Cardiac septum (tissue), 1 donor: ENCODE data around the gene SRPK2. TPM values are rescaled to one million over a fixed set of nuclear protein-coding genes. Genes with fewer than 3 reads are reported as not detected.
"Not testable (repeated sequence)": the region's sequence is repeated elsewhere in the genome, so short reads cannot be mapped to it uniquely, and the experiment has no call there.

ENCODE experiments used
- DNase-seq: peaks from one replicate; pipeline ENCODE4 v3.0.0-alpha.2; 2020; ENCODE audit warnings: low spot score
- intact Hi-C: fragments of 100-400 bp; cut with DNase I; formaldehyde crosslinking; loops from one replicate; pipeline ENCODE4 v1.14.0; 2022
- total RNA-seq: library from RNA; stranded (reverse); fragmentation: NEBNext Ultra II Directional; extraction: Animal tissue kit (Norgen Biotek cat#: 25700); gene quantifications from one replicate; pipeline ENCODE4 v1.2.1, GENCODE V29; 2021
- donor health status: DM: no; HTN: no; CAD: no.

The SRPK2 gene
- total RNA-seq, 1 donor from 2014 or later = 37.8 TPM

- intact Hi-C loops = no loop called here
- DNase-seq = no peak
These were observed 73.4 kb downstream of the SRPK2 start for GRCh38 chr7:105315357-105315756.

DNA sequence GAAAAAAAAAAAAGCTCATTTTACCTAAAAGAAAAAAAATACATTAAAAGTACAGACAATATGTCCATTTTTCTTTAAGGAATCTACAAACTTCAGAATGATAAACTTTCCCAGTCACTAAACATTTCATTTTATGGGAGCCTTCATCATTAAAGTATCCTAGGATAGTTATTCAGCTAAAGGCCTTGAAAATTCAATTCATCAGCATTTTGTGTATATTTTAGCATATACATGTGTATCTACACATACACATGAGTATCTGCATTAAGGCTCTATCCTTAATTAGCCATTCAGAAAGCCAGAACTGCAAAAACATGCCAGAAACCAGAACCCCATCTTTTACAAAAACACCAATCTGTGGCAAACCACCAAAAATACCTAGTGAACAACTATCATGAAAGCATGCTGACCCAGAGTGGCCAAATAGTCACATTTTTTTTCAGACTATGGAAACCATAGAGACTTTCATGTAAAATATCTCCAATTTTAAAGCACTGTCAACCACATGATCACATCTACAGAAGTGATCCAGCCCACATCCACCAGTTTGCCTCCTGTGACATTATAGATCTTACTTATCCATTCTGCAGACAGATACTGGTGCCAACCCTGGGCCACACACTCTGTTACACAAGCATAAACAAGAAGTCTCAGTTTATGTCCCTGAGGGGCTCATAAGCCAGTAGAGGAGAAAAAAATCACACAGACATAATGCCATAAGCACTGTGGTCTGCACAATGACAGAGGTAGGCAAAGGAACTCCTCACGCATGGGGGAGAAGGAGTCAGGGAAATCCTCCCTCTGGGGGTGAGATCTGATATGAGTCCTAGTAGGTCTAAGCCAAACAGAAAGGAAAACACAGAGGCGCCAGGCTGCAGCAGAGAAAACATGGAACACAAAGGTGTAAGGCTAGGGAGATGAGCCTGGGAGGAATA lies 79.2 kb downstream of the SRPK2 start:
- no peak for DNase-seq
- intact Hi-C loops = no loop called here

- no peak for DNase-seq
- intact Hi-C loops = no loop called here
These were observed 81.5 kb downstream of the SRPK2 start for GRCh38 chr7:105307163-105307672.

GRCh38 chr7:105306298-105306748 lies 82.4 kb downstream of the SRPK2 start:
- intact Hi-C loops = no loop called here
- DNase-seq = no peak

- intact Hi-C loops = no loop called here
- DNase-seq = no peak
These were observed 83.1 kb downstream of the SRPK2 start for GRCh38 chr7:105305633-105306032.

DNA sequence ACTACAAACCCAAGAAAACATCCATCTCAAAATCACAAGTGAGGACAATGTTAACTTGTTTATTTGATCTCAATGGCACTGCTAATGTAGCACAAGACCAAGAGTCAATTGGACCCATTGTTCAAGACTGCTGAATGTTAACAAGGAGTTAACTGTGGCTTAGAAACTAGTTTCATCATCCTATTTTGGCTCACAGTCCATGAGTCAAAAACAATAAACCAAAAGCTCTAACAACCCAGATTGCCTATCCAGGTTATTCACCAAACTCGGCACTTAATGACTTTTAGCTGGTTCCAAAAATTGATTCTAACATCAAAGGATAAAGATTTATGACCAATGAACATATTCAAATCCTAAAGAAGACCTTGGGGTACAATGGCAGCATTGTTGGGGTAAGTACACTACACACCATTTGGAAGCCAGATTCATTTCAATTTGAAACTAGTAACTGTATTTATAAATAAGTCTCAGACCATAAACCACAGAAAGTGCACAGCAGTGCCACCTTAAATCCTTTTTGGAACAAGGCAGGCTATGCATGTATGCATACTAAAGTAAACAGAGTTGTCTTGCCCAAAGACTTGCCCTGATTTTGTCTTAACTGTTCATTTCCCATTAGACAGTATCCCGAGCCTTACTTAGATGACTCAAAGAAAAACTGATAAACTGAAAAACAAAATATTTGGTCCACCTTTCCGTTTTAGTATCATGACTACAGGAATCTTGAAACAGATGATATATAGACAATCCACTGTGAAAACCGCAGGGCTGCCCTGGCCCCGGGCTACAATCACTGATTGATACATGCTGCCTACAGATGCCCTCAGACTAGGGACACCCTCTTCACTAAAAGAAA lies 84.5 kb downstream of the SRPK2 start:
- intact Hi-C loops = no loop called here

GRCh38 chr7:105300587-105300986 lies 88.1 kb downstream of the SRPK2 start:
- DNase-seq, intact Hi-C loops: not testable (repeated sequence)

More for the DNA sequence above, 84.5 kb downstream of the SRPK2 start:
- no peak for DNase-seq

GRCh38 chr7:105298439-105298894 lies 90.3 kb downstream of the SRPK2 start:
- intact Hi-C loops = no loop called here
- no peak for DNase-seq

- intact Hi-C loops = no loop called here
These were observed 90.7 kb downstream of the SRPK2 start for GRCh38 chr7:105297985-105298384.

GRCh38 chr7:105297309-105297708 lies 91.4 kb downstream of the SRPK2 start:
- DNase-seq = no peak
- intact Hi-C loops = no loop called here

More at GRCh38 chr7:105297985-105298384, 90.7 kb downstream of the SRPK2 start:
- no peak for DNase-seq

DNA sequence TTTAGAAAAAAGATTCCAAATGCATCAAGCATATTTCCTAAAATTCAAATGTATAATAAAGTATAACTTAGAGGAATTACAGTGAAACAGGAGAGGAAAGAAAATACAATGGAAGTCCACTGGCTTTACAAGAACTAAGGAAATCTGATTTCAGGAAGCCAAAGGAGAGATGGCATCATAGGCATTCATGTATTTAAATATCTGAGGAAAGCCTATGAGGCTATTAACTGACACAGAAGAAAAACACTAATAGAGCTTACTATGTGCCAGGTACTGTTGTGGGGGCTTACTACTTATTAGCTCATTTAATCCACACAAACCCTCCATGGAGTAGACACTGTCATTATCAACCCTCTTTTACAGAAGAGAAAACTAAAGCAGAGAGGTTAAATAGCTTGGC lies 92.2 kb downstream of the SRPK2 start:
- no peak for DNase-seq
- intact Hi-C loops = no loop called here

GRCh38 chr7:105295596-105296352 lies 92.9 kb downstream of the SRPK2 start:
- DNase-seq = no peak
- intact Hi-C loops = no loop called here

DNA sequence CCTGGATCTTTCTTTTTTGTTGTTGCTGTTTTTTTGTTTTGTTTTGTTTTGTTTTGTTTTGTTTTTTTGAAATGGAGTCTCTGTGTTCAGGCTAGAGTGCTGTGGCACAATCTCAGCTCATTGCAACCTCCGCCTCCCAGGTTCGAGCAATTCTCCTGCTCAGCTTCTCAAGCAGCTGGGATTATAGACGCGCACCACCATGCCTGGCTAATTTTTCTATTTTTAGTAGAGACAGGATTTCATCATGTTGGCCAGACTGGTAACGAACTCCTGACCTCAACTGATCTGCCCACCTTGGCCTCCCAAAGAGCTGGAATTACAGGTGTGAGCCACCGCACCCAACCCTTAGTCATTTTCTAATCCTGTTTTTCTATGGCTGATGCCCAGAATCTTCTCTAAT lies 94.2 kb downstream of the SRPK2 start:
- DNase-seq, intact Hi-C loops: not testable (repeated sequence)

DNA sequence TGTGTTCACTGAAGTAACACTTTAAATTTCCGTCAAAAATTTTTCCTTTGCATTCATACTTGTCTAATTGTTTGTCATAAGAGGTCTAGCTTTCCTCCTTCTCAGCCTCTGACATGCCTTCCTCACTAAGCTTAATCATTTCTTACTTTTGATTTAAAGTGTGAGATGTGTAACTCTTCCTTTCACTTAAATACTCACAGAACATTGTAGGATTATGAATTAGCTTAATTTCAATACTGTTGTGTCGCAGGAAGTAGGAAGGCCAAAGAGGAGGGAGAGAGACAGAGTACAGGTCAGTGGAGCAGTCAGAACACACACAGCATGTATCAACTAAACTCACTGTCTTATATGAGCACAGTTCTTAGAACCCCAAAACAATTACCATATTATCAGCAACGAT lies 99.0 kb downstream of the SRPK2 start:
- intact Hi-C loops = no loop called here
- no peak for DNase-seq

GRCh38 chr7:105286441-105286840 lies 102.3 kb downstream of the SRPK2 start:
- intact Hi-C loops = no loop called here
- DNase-seq = no peak

GRCh38 chr7:105285118-105285874 lies 103.4 kb downstream of the SRPK2 start:
- no peak for DNase-seq
- intact Hi-C loops = no loop called here

DNA sequence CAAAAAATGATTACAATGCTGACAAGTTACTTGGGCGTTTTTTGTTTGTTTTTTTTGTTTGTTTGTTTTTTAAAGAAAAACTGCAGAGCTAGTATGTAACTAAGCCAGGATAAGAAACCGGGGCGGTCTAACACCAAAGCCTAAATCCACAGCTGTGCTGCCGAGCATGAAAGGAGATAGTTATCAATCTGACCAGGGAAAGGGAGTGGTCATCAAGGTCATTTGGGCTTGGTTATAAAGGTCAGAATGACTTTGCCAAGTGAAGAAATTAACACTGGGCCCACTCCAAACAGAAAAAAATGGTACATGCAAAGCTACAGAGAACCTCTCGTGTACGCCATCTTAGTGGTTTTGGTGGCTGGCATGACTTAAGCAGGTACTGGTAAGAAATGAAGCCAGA lies 104.7 kb downstream of the SRPK2 start:
- intact Hi-C loops = no loop called here
- no peak for DNase-seq

DNA sequence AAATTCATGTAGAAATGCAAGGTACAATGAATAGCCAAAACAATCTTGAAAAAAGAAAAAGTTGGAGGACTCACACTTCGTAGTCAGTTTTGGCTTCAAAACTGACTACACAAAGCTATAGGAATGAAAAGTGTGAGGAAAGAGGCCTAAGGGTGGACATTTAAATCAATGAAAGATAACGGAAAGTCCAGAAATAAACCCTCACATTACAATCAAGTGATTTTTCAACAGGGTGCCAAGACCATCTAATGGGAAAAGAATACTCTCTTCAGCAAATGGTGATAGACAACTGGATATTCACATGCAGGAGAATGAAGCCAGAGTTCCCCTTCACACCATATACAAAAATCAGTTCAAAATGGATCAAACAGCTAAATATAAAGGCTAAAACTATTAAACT lies 106.8 kb downstream of the SRPK2 start:
- no peak for DNase-seq
- intact Hi-C loops = no loop called here

- intact Hi-C loops = no loop called here
These were observed 109.1 kb downstream of the SRPK2 start for GRCh38 chr7:105279688-105280007.

More at GRCh38 chr7:105279688-105280007, 109.1 kb downstream of the SRPK2 start:
- DNase-seq = no peak
